AML-193 (cell line): Measurements from ENCODE around the gene CACNA2D3.

ENCODE experiments used
- DNase-seq, 2 experiments: peaks; one replicate each; lab custom pipeline; 2025; lab: John Stamatoyannopoulos, UW

The CACNA2D3 gene

DNA sequence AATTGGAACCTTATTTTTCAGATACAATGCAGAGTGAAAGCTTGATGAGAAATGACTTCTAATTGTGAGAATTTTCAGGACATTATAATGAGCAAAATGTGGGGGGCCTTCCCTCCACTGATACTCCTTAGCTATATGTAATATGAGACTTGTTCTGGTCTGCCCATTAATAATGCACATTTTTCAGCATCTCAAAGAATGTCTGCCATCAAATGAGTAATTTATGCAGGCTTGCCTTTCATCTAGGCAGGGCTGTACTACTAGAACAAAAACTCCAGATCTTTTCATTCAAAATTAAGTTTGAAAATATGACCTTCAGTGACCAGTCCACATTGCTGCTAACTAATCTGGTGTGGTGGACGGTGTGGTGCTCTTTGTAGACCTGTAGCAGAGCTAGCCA is 678.1 kb downstream of the CACNA2D3 start:
- DNase-seq = no peak

GRCh38 chr3:54801977-54802376 is 679.6 kb downstream of the CACNA2D3 start:
- DNase-seq = no peak

GRCh38 chr3:54810401-54810800 is 688.0 kb downstream of the CACNA2D3 start:
- no peak for DNase-seq

- no peak for DNase-seq
Measured at GRCh38 chr3:54814224-54814623, 691.9 kb downstream of the CACNA2D3 start.

DNA sequence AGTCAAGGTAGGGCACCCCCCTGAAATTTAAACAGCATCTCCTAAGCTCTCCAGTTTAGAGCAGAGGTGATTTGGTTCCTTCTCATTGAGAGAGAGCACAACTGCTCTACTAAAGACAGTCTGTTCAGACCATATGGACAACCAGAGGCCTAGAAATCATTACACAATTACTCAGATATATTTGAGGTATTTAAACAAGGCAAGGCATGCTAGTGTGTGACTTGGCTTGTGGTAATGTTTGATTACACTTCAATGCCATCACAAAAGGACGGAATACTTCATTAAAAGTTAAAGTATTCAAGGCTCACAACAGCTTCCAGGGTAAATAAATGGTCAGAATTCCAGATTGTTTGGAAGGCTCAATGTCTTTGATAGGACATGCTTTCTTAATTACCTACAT is 695.3 kb downstream of the CACNA2D3 start:
- DNase-seq = no peak

GRCh38 chr3:54818486-54818885 is 696.1 kb downstream of the CACNA2D3 start:
- DNase-seq = no peak

GRCh38 chr3:54818942-54819341 is 696.6 kb downstream of the CACNA2D3 start:
- DNase-seq = no peak

DNA sequence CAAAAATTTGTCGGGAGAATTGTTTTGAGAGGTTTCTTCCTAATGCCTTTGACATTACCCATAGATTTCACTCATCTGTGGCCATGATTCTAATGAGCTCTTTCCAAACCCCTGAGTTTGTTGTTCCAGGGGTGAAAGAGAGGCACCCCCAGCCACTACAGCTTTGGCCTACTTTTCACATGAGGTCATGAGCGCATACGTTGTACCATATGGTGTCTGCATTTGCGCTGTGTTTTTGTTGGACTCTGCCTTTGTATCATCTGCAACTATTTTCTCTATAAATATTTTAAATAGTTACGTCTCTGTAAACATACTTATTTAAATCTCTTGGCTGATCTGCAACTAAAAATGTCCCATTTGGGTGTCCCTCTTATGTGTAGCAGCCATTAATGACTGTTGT is 697.6 kb downstream of the CACNA2D3 start:
- DNase-seq = no peak

GRCh38 chr3:54822206-54822605 is 699.9 kb downstream of the CACNA2D3 start:
- no peak for DNase-seq

DNA sequence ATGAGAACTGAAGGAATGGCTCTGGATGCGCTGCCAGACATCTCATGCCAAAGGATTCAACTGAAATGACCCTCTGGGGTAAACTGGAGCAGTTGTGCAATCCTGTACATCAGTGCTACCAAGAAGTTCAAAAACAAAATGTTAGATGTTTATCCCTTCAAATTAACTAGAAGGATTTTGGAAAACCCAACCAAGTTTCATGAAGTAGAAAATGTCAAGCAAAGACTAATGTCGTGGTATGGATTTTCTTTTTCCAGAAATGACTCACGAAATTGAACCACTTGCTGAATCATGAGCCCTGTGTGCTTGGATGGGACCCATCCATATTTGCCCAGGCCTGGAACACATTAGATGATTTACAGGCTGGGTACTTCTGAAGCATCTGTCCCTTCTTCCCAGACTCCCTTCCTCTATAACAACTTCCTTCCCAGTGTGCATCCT is 703.9 kb downstream of the CACNA2D3 start:
- DNase-seq = no peak

DNA sequence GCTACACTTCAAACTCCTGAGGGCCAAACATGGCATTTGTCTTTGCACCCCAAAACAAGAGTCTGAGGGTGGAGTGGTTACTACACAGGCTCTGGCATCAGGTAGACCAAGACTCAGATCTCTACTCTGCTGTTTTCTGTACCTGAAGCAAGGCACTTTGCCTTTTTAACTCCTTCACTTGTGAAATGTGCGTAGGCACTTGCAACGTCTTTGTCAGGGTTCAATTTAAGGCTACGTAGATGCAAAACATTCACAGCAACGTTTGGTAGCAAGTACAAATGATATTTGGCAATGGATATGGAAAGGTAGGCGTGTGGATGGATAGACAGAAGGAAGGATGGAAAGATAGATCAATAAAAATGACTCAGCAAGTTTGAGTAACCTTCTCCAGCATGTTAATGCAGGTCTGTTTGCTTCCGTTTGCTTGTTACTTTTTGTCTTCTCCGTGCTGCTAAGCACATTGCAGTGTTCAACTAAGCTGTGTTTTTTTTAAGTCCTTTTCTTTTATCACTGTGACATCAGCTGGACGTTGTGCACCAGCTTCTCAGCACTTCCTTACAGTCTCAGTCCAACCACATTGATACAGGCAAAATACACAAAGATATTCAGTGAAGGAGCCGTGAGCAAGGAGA is 704.8 kb downstream of the CACNA2D3 start:
- DNase-seq = no peak

GRCh38 chr3:54827776-54828175 is 705.4 kb downstream of the CACNA2D3 start:
- no peak for DNase-seq

DNA sequence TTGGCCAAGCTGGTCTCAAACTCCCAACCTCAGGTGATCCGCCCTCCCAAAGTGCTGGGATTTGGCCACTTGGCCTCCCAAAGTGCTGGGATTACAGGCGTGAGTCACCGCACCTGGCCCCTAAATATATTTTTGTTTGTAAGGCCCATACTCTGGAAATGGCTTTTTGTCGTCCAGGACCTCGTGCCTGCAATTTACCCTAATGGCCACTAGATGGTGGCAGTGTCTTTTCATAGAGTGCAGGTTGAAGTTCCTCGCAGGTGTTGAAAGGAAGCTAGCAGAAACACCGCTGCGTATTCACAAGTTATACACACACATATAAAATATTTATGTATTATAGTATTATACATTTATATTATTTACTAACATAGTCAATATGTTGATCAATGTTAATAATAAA is 708.3 kb downstream of the CACNA2D3 start:
- DNase-seq = peak; percentile 35 to 37

DNA sequence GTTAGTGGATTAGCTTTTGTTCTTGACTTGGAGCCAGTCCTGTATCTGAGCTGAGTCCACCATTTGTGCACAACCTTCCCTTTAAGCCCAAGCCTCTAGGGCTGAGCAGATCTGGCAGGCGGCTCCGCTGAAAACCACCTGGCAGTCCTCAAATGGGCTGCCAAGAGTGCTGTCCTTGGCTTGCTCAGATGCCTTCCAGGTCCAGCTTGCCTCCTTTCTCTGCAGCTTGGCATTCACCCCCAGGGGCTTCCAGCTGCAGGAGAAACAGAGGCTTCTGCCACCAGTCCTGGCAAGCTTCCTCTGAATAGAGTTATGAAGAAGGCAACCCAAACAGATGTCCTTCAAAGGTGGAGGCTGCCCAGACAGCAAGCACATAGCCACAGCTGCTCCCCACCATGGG is 708.8 kb downstream of the CACNA2D3 start:
- DNase-seq = no peak

- DNase-seq = no peak
Measured at GRCh38 chr3:54832876-54833275, 710.5 kb downstream of the CACNA2D3 start.

GRCh38 chr3:54835701-54836100 is 713.3 kb downstream of the CACNA2D3 start:
- DNase-seq = no peak

DNA sequence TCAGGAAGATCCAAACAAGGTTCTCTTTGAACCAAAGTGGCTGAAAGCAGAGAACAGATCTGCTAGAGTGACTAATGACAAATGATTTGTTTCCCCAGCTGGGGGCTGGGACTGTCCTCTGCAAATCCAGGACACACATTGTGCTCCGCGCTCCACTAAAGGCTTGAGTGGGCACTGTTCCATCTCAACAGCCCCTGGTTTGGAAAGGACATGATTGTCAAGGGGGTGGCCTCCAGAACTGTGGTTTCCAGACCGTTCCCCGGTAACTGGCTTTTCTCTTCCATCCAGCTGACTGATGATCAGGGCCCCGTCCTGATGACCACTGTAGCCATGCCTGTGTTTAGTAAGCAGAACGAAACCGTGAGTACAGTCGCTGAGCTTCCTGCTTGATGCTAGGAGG is 714.5 kb downstream of the CACNA2D3 start:
- no peak for DNase-seq

- peak in 1 of 2 experiments; percentile 3 for DNase-seq
Measured at GRCh38 chr3:54837964-54838363, 715.6 kb downstream of the CACNA2D3 start.

GRCh38 chr3:54841471-54841870 is 719.1 kb downstream of the CACNA2D3 start:
- no peak for DNase-seq

DNA sequence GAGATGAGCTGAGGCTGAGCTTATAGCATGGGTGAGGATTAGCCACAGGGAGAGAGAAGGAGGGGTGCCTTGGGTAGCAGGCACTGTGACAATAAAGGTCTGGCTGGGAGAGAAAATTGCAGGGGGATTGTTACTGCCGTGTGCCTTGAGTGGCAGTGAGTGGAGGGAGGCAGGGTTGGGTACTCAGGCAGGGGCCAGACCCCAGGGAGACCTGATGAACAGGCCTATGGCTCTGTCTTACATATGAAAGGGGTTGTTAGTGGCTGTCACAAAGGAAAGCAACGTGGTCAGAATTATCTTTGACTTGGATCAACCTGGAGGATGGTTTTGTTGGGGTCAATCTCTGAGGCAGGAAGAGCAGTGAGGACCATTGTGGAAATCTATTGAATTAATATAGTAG is 721.0 kb downstream of the CACNA2D3 start:
- DNase-seq = no peak

GRCh38 chr3:54844211-54844610 is 721.9 kb downstream of the CACNA2D3 start:
- no peak for DNase-seq

GRCh38 chr3:54845011-54845410 is 722.7 kb downstream of the CACNA2D3 start:
- DNase-seq = no peak

GRCh38 chr3:54845551-54845950 is 723.2 kb downstream of the CACNA2D3 start:
- no peak for DNase-seq

DNA sequence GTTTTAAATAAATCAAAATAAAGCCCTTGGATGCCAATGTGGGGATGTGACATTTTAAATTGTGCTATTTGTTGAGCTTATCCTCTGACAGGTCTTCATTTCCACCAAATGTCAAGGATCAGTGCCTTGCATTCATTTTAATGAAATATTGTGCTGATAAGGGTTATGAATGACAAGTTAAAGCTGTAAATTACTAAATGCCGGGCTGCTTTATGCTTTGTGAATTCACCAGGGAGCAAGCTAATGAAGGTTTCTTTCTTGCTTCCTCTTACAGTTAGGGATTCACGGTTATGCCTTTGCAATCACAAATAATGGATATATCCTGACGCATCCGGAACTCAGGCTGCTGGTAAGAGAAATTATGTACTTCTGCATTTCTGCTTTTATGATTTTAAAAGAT is 723.8 kb downstream of the CACNA2D3 start:
- DNase-seq = no peak

- DNase-seq = no peak
Measured at GRCh38 chr3:54847361-54847760, 725.0 kb downstream of the CACNA2D3 start.
